ENCODE measurements around the gene ANTXR2.

GRCh38 chr4:80026100-80026499, 46.9 kb downstream of the ANTXR2 start:
- TF ChIP-seq CTCF (IDR thresholded peaks at IDR 0.05) (no peak), EZH2phosphoT487 (IDR thresholded peaks at IDR 0.05) (no peak)

Measured in neural progenitor cell (in vitro differentiated cells).